ENCODE data around the gene PRR15L.

The PRR15L gene

DNA sequence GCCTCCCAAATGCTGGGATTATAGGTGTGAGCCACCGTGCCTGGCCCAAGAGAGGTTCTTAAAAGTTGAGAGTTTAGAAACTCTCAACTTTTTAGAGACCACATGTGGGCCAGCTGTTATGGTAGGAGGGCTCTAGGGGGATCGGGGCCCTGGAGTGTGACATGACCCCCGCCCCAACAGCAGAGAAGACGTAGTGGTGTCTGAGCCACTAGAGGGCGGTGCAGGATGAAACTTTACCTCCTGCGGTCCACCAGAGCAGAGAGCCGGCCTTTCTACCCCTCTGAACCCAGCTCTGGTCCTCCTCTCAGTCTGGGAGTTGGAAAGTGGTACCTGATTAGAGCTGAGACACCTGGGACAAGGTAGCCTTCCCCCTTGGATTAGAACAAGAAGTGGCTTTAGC lies 20.6 kb upstream of the PRR15L start:
- TF ChIP-seq, protein P1, sequence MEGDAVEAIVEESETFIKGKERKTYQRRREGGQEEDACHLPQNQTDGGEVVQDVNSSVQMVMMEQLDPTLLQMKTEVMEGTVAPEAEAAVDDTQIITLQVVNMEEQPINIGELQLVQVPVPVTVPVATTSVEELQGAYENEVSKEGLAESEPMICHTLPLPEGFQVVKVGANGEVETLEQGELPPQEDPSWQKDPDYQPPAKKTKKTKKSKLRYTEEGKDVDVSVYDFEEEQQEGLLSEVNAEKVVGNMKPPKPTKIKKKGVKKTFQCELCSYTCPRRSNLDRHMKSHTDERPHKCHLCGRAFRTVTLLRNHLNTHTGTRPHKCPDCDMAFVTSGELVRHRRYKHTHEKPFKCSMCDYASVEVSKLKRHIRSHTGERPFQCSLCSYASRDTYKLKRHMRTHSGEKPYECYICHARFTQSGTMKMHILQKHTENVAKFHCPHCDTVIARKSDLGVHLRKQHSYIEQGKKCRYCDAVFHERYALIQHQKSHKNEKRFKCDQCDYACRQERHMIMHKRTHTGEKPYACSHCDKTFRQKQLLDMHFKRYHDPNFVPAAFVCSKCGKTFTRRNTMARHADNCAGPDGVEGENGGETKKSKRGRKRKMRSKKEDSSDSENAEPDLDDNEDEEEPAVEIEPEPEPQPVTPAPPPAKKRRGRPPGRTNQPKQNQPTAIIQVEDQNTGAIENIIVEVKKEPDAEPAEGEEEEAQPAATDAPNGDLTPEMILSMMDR (IDR thresholded peaks at IDR 0.05; ENCODE audit: extremely low read depth, missing control alignments), result peak; percentile 40
- peak; percentile 76 for DNase-seq (ENCODE audit: low spot score)

DNA sequence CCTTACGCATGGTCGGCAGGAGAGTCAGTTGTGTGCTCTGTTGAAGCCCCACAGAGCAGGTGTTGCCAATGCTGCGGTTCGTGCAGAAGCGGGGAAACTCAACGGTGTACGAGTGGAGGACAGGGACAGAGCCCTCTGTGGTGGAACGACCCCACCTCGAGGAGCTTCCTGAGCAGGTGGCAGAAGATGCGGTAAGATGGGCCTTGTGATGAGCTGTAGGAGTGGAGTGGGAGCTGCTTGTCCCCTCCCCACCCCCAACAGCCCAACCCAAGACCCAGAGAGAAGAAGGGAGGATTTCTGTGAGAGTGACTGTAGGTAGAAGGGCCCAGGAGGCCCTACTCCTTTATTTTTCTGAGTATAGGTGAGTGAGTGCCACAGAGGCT lies 18.1 kb upstream of the PRR15L start:
- TF ChIP-seq, protein P1 (IDR thresholded peaks at IDR 0.05; ENCODE audit: extremely low read depth, missing control alignments), result no peak
- DNase-seq (ENCODE audit: low spot score), result no peak

DNA sequence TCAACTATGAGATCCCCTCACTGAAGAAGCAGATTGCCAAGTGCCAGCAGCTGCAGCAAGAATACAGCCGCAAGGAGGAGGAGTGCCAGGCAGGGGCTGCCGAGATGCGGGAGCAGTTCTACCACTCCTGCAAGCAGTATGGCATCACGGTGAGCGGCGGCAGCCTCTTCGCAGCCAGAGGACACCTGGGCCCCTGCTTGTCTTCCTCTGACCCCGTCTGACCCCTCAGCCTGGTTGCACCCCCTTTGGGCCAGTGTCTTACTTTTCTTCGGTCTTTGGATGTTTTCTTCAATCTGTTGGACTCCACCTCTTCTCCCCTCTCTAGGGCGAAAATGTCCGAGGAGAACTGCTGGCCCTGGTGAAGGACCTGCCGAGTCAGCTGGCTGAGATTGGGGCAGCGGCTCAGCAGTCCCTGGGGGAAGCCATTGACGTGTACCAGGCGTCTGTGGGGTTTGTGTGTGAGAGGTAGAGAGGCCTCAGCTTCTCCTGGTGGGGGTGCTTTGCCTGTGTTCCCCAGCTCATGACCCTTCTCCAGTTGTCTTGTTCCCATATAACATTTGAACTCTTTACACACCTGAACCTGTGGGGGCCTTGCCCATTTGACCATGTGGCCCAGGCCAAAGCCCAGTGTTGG lies 17.6 kb upstream of the PRR15L start:
- DNase-seq (ENCODE audit: low spot score), result no peak
- TF ChIP-seq, protein P1 (IDR thresholded peaks at IDR 0.05; ENCODE audit: extremely low read depth, missing control alignments), result no peak

DNA sequence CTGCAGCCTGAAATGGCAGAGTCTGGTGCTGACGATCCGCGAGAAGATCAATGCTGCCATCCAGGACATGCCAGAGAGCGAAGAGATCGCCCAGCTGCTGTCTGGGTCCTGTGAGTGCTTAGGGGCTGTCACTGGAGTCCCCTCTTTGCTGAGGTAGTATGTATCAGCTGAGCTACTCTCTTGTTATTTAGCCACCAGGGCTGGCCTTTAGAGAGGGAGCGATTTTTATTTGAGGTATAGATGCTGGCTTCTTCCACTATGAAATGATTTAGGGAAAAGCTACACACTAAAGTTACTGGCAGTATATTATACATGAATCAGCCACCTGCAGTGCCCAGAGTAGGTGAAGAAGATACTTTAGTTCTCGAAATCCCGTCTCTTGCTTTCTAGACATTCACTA lies 15.9 kb upstream of the PRR15L start:
- TF ChIP-seq, protein P1 (IDR thresholded peaks at IDR 0.05; ENCODE audit: extremely low read depth, missing control alignments), result no peak
- no peak for DNase-seq (ENCODE audit: low spot score)

DNA sequence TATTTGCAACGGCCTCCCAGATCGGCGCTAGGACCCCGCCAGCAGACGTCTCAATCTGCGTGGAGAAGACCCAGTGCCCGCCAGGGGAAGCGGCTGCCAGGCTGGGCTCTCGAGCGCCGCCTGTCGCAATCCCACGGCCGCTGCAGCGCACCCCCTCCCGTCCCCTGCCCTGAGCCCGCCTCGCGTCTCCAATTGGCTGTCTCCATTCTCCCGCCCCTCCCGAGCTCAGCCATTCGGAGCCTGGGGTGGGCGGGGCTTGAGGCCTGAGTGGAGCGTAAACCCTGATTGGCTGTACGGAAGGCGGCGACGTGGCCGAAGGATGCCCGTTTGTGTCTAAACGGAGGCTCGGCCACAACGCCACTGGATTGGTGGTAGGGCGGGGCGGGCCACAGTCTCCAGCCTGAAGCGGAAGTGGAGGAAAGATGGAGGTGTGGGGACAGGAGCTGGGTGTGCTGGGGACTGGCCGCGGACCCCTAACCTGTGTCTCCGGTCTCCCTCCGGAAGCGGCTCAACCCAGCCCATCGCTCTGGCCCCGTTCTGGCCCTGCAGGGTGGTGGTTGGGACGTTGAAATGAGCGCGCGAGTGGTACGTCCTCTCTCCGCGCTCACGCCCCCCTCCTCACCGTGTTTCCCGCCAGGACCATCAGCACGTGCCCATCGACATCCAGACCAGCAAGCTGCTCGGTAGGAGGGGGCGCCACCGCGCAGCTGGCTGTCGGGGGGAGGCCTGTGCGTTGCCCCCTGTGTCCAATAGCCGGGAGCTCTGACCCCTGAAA lies 13.2 kb upstream of the PRR15L start, which contains the start of gene CDK5RAP3:
TSS of gene CDK5RAP3 (plus strand) at position 389 of the 775 bp plus-strand sequence. CDS start at position 423, 34 bp downstream.
- TF ChIP-seq, protein P1 (IDR thresholded peaks at IDR 0.05; ENCODE audit: extremely low read depth, missing control alignments), result peak; percentile 82
- DNase-seq (ENCODE audit: low spot score), result peak; percentile 95

DNA sequence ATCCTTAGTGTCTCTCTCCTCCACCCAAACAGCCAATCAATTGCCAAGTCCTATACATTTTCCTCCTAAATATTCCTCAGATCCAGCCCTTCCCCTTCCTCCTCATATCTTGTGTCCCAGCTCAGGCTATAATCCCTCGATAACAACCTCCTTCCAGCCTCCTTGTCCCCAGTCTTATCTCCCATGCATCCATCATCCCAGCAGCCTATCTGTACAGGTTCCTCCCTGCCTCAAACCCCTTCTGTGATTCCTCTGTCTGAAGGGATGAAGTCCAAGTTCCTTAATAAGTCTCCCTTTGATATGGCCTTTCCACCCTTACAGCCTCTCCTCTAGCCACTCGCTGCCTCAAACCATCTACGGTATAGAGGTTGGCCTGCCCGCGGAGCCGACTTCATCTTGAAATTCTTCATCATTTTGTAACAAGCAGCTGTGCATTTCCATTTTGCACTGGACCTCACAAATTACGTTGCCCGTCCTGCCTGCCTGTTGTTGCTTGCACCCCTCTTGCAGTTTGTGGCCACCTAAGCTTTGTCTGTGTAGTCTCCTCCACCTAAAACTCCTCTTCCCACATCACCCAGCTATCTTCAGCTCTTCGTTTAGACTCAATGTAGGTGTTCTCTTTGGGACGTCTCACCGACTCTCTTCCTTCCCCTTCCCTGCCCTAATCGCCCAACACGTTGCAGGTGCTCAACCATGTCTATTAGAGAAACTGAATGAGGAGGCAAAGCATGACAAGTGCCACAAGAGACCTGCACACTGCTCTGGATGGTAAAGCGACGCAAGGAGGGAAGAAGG lies 12.4 kb upstream of the PRR15L start:
- TF ChIP-seq, protein P1 (IDR thresholded peaks at IDR 0.05; ENCODE audit: extremely low read depth, missing control alignments), result no peak
- DNase-seq (ENCODE audit: low spot score), result no peak

- no peak for DNase-seq (ENCODE audit: low spot score)
- TF ChIP-seq, protein P1 (IDR thresholded peaks at IDR 0.05; ENCODE audit: extremely low read depth, missing control alignments), result no peak
Observed at GRCh38 chr17:47968836-47969235, 11.2 kb upstream of the PRR15L start.

Data from GM20000 (cell line).